GM03348 (cell line): ENCODE results near the gene IGFL2.
"Not testable (repeated sequence)": the region's sequence is repeated elsewhere in the genome, so short reads cannot be mapped to it uniquely, and the experiment has no call there.

Experiments used
- DNase-seq: peaks from one replicate; pipeline ENCODE4 v3.0.0; 2012; ENCODE audit warnings: low spot score

The IGFL2 gene

DNA sequence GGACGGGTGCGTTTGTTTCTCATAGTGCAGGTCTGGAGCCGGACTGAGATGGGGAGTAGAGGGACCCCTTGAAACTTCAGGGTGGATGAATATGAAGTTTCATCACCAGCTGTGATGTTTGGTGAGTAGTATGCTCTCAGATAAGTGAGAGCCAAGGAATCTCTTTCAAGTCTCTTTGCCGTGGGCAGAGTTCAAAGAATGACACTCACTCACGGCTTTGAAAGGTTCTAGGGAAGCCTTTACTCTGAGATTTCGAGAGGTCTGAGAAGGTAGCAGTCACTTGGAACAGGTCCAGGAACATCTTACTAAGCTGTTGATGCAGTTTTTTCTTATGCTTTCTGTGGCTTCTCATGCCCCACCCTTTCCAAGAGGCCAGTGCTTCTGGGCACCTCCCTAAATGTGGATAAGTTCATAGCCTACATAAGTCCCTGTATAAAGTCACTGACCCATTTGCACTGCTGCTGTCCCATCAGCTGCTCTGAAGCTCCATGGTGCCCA lies at the start of gene IGFL2:
IGFL2 (plus strand) TSS at position 448 of the 498 bp plus-strand sequence; CDS start at position 489, 41 bp downstream.
- DNase-seq, result no peak

- DNase-seq, result no peak
Measured at GRCh38 chr19:46100344-46100743, 47.7 kb upstream of the IGFL2 start.

DNA sequence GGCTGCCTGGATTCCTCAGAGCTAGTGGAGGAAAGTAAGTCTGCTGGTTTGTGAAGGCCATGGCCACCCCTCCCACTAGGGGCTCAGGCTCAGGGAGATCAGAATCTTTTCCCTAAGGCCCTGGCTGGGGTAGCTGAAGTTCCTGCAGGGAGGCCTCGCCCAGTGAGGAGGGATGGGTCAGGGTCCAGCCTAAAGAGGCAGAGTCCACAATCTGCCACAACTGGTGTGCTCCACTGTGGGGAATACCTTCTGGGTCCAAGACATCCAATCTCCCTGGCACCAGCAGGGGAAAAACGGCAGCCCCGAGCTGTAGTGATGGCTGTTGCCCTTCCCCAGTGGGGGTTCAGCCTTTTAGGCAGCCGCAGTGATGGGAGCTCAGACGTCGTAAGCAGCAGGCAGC lies 46.7 kb upstream of the IGFL2 start:
- DNase-seq, result no peak

- not testable (repeated sequence) for DNase-seq
Measured at GRCh38 chr19:46102333-46102732, 45.7 kb upstream of the IGFL2 start.

GRCh38 chr19:46107371-46107770 lies 40.7 kb upstream of the IGFL2 start:
- peak; percentile 53 for DNase-seq

GRCh38 chr19:46109876-46110275 lies 38.2 kb upstream of the IGFL2 start:
- DNase-seq, result no peak

DNA sequence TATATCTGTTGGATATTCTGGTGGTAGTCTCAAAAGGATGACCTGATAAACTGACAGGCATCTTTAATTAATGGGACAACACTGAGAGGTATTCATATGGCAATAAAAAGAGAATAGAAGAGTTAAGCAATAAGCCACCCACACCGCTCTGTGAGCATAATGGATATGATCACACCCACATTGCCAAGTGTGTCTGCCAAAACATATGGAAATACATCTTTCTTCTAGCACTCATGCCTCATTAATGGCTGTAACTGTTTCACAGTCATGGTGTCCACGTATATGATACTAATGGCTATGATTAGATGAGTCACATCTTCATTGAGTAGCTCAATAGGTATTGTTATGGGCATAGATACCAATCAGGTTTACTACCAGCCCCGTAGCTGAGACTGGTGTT lies 36.7 kb upstream of the IGFL2 start:
- DNase-seq, result no peak

DNA sequence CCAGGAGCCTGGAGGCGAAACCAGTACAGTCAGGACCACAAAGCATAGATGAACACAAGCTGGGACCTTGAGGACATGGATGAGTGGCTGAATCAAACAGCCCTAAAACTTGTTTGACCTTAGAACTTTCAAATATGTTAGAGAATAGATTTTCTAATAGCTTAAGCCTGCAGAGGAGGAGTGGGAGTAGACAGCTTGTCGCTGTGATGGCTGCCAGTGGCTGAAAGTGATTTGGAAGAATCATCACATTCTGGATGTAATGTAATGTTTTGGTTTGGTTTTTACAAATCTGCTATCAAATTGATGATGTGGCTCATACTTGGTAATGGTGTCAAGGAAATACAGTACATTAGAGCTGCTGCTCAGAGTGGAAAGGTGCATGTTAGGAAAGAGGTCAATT lies 35.5 kb upstream of the IGFL2 start:
- no peak for DNase-seq

DNA sequence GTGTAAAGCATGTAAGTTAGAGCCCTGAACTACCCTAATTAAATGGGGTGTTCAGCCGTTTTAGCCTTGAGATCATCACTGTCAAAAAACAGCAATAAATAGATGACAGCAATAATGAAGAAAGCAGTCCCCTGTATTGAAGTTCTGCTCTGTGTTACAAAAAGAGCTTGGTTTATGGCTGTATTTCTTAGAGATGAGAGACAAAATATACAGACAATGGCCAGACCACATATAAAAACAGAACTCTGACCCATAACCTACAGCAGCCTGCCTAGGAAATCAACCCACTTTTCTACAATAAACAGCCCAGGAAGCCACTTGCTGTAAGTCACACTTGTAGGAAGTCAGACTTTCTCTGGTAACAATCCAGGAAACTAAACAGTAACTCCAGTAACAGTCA lies 34.3 kb upstream of the IGFL2 start:
- DNase-seq, result no peak

- peak; percentile 76 for DNase-seq
Measured at GRCh38 chr19:46115396-46116106, 32.5 kb upstream of the IGFL2 start.

GRCh38 chr19:46116121-46116520 lies 31.9 kb upstream of the IGFL2 start:
- DNase-seq, result no peak

DNA sequence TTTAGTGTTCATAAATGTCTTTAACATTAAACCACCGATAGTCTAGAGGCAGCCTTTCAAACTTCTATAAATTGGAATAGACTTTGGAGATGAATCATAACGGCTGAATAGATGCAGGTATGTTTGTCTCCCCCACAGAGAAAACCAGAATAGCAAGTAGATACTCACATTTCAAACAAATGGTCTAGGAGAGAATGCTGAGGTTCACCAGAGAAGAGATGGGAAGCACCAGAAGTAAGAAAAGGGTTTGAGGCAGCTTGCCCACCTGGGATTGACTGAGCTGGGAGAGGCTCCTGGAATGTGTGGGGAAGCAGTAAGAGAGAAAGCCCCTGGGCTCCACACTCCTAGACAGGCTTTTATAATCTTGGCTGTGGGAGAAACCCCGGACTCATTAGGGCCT lies 29.9 kb upstream of the IGFL2 start:
- no peak for DNase-seq

DNA sequence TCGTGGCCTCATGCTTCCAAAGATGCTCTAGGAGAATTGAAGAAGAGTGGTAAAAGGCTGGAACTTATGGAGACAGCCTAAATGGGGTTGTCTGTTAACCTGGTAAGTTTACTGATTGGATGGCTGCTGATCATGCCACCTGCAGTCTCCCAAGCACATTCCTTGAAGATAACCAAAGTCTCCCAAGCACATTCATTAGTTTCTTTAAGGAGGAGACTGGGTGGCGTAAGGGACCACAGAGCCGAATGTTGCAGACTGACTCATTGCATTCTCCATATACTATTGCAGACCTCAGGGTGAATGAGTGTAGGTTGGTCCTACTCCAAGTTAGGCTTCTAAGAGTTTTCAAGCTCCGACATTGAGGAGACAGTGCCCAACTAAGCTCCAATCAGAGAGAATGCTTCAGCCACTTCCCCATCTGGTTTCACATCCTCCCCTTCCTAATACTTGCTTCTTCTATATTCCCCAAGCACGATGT lies 23.4 kb upstream of the IGFL2 start, which contains the start of gene IGFL3:
IGFL3 (minus strand) TSS at position 51 of the 478 bp plus-strand sequence; CDS start at position 12, 39 bp downstream.
- DNase-seq, result no peak

DNA sequence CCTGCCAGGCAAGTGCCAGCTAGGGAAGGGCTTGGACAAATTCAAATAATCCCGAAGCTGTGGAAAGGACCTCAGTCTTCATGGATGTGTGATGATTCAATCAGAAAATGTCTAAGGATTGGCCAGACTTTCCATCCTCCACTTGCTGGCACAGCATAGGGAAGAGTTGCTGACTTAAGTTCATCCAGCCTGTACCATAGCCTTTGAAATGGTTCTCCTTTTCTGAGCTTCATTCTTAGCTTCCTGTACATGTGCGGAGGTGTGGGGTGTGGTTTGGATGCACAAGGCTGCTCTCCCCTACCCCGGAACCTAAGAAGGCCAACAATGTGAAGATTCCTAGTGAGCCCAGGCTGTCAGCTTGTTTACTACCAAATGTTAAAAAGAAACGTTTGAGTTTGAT lies 22.6 kb upstream of the IGFL2 start:
- DNase-seq, result no peak

DNA sequence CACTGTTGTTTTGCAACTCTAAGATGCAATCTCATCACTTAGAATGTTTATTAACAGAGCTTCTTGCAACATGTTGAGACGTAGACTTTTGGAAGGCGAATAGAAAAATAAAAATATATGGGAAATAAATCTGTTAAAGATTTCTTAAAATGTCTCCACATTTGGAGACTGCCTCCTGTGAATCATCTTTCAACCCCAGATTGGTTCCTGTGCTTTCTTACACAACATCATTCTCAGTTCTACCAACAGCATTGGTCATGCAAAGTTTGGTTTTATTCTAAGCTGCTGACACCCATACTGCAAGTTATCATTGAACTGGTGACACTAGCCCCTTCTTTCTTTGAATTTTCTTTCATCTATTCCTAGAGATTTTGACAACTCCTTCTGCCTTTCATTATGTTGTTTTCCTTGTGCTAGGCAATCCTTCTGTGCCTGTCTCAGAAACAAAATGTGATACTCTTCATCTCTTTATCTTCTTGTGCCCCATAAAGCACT lies 21.9 kb upstream of the IGFL2 start:
- DNase-seq, result peak; percentile 20

GRCh38 chr19:46131485-46132143 lies 16.4 kb upstream of the IGFL2 start:
- no peak for DNase-seq

DNA sequence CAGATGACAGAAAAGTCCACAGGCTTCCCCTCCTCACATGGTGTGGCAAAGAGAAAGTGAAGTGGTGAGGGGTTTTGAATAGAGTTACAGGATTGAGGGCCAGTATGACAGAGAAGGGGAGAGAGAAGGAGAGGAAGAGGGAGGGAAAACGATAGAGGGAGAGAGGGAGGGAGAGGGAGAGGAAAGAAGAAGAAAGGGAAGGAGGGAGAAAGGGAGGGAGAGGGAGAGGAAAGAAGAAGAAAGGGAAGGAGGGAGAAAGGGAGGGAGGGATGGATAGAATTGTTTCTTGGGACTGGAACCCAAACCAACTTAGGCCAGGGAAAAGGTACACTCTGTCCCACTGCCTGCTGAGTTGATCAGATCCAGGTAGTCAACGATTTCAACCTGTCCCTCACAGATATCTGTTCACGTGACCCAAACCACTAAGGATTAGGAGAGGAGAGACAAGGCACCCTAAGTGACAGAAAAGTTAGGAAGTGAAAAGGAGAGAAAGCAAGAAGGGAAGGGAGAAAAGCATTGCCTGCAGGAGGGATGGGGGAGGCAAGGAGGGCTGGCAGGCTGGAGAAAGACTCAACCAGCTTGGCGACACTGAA lies 15.4 kb upstream of the IGFL2 start:
- no peak for DNase-seq

- DNase-seq, result peak; percentile 60
Measured at GRCh38 chr19:46133101-46133627, 14.9 kb upstream of the IGFL2 start.

- DNase-seq, result no peak
Measured at GRCh38 chr19:46133777-46134241, 14.2 kb upstream of the IGFL2 start.

- DNase-seq, result no peak
Measured at GRCh38 chr19:46134527-46134926, 13.5 kb upstream of the IGFL2 start.

- no peak for DNase-seq
Measured at GRCh38 chr19:46137915-46138473, 10.0 kb upstream of the IGFL2 start.

- DNase-seq, result no peak
Measured at GRCh38 chr19:46141421-46141820, 6.6 kb upstream of the IGFL2 start.
